PFSK-1 (cell line): ENCODE data around the gene COPZ2.

Experiments
- POLR2AphosphoS5 ChIP-seq: IDR thresholded peaks from 2 replicates; pipeline ENCODE4 v1.6.1; 2012; ENCODE audit warnings: low read depth, mild to moderate bottlenecking, control low read depth, low read length, moderate library complexity
- TAF1 ChIP-seq: IDR thresholded peaks from 2 replicates; pipeline ENCODE4 v1.6.1; 2012; ENCODE audit warnings: low read length, control low read depth, borderline replicate concordance; ENCODE audit not compliant: insufficient read depth

GRCh38 chr17:48021934-48022333, 15.7 kb downstream of the COPZ2 start:
- TF ChIP-seq POLR2AphosphoS5: no peak
- TF ChIP-seq TAF1: no peak
